Measurements from ENCODE around the gene HDAC7.

DNA sequence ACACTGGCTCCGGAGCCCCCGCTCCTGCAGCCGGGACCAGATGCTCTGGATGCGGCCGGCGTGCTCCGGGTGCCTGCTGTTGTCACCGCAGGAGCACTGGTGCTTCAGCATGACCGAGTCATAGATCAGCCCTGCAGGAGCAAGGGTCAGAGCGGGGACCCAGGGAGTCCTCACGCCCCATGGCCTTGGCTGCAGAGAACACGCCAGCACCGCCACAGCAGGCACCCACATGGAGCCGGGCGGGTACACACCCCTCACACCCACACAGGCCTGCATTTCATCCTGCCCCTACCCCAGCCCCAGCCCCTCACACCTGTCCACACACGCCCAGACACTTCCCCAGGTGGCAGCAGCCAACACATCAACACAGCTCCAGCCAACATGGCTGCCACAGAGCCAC, 27.8 kb downstream of the HDAC7 start:
- TF ChIP-seq CTCF (conservative IDR thresholded peaks at IDR 0.05; ENCODE audit: low read depth, low read length) (no peak), EZH2 (IDR thresholded peaks at IDR 0.05; ENCODE audit: low read length, unreplicated experiment) (no peak)

All from PC-3 (cell line).